ENCODE results near the gene UBXN2A.

UBXN2A gene

DNA sequence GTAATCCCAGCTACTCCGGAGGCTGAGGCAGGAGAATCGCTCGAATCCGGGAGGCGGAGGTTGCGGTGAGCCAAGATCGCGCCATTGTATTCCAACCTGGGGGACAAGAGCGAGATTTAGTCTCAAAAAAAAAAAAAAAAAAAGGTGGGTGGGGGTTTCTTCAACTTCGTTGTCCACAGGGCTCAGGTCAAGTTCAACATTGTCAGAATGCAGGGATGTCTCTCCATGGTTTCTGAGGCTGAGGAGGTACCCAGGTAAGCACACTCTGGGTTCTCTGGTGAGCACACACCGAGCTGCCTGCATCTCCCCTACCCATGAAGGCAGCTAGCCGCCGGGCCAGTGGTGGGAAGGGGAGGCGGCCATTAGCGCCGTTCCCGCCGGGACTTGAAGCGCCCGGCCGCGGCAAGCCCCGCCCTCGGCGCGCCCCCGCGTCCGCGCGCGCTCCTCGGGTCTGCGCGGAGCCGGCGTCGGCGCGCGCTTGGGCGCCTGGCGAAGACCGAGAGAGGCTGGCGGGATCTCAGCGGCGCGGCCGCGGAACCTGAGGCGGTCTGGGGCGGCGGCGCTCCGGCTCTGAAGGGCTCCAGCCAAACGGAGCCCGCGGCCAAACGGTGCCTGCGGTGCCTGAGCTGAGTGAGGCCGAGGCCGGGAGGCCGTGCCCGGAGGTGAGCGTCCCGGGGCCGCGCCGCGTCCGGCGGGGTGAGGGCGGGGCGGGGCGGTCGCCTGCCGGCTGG lies at the start of gene UBXN2A:
UBXN2A (plus strand) TSS at position 477 of the 731 bp plus-strand sequence. CDS start 17,852 bp downstream, outside the sequence.
- H3K27ac ChIP-seq (ENCODE audit: low read depth, low read length): peak within 1 kb of the TSS; percentile 87

GRCh38 chr2:23900133-23900532 lies 40.1 kb upstream of the UBXN2A start:
- H3K9me2 ChIP-seq (replicated peaks; ENCODE audit: insufficient read depth, low read length): no peaks in the 10 kb centered on the region
- H3K36me3 ChIP-seq (ENCODE audit: low read length): no peaks in the 10 kb centered on the region
- no peak overlapping the region for H3K9ac ChIP-seq (ENCODE audit: low read length)
- no peak overlapping the region for H3K4me2 ChIP-seq (ENCODE audit: low read depth, low read length, poor library complexity, severe bottlenecking)
- H3F3A ChIP-seq (ENCODE audit: insufficient read depth): peaks cover 3% of the 10 kb centered on the region; the same call in 1 of the 2 replicates
- TF ChIP-seq CTCF (IDR thresholded peaks at IDR 0.05; ENCODE audit: insufficient read depth, low read length, poor library complexity, severe bottlenecking): no peak
- TF ChIP-seq EZH2phosphoT487 (conservative IDR thresholded peaks at IDR 0.05; ENCODE audit: low read length): no peak
- no peak overlapping the region for H3K27ac ChIP-seq (ENCODE audit: low read depth, low read length)
- peaks cover 62% of the 10 kb centered on the region for H3K79me2 ChIP-seq (ENCODE audit: insufficient read depth, low read length)
- no peaks in the 10 kb centered on the region for H3K9me3 ChIP-seq (ENCODE audit: insufficient read depth, low read length)
- peaks cover 3% of the 10 kb centered on the region for H4K20me1 ChIP-seq (ENCODE audit: low read depth, low read length)
- H3K27me3 ChIP-seq (ENCODE audit: low read length): no peaks in the 10 kb centered on the region
- H3K4me3 ChIP-seq (ENCODE audit: insufficient read depth, low read length, poor library complexity, severe bottlenecking): no peak overlapping the region
- H2AFZ ChIP-seq (ENCODE audit: low read depth, low read length, severe bottlenecking): no peak overlapping the region

More for the DNA sequence above, at the start of gene UBXN2A:
- no peaks in the 10 kb centered on the region for H3K27me3 ChIP-seq (ENCODE audit: low read length)
- H3K79me2 ChIP-seq (ENCODE audit: insufficient read depth, low read length): peaks cover 42% of the 10 kb centered on the region
- H3K4me3 ChIP-seq (ENCODE audit: insufficient read depth, low read length, poor library complexity, severe bottlenecking): peak within 1 kb of the TSS; percentile 67
- no peaks in the 10 kb centered on the region for H3K9me2 ChIP-seq (replicated peaks; ENCODE audit: insufficient read depth, low read length)
- H3K9ac ChIP-seq (ENCODE audit: low read length): peak within 1 kb of the TSS; percentile 76
- H3K36me3 ChIP-seq (ENCODE audit: low read length): no peaks in the 10 kb centered on the region
- 0 out of 2 replicates have a peak, but pooled peaks cover 5% of the 10 kb centered on the region for H3F3A ChIP-seq (ENCODE audit: insufficient read depth)
- H2AFZ ChIP-seq (ENCODE audit: low read depth, low read length, severe bottlenecking): peak within 1 kb of the TSS; percentile 93
- H3K9me3 ChIP-seq (ENCODE audit: insufficient read depth, low read length): no peaks in the 10 kb centered on the region
- no peaks in the 10 kb centered on the region for H4K20me1 ChIP-seq (ENCODE audit: low read depth, low read length)
- no peak for TF ChIP-seq EZH2phosphoT487 (conservative IDR thresholded peaks at IDR 0.05; ENCODE audit: low read length)
- peak within 1 kb of the TSS; percentile 95 for H3K4me2 ChIP-seq (ENCODE audit: low read depth, low read length, poor library complexity, severe bottlenecking)

GRCh38 chr2:23900541-23901322 lies 39.5 kb upstream of the UBXN2A start:
- Histone ChIP-seq H3K27ac (ENCODE audit: low read depth, low read length) (no peak overlapping the region), H3K4me3 (ENCODE audit: insufficient read depth, low read length, poor library complexity, severe bottlenecking) (no peak overlapping the region), H3K9me3 (ENCODE audit: insufficient read depth, low read length) (no peaks in the 10 kb centered on the region), H3F3A (ENCODE audit: insufficient read depth) (no peaks in the 10 kb centered on the region; the same call in 1 of the 2 replicates), H2AFZ (ENCODE audit: low read depth, low read length, severe bottlenecking) (no peak overlapping the region), H3K4me2 (ENCODE audit: low read depth, low read length, poor library complexity, severe bottlenecking) (no peak overlapping the region), H3K9me2 (replicated peaks; ENCODE audit: insufficient read depth, low read length) (no peaks in the 10 kb centered on the region), H3K9ac (ENCODE audit: low read length) (no peak overlapping the region), H3K27me3 (ENCODE audit: low read length) (no peaks in the 10 kb centered on the region), H4K20me1 (ENCODE audit: low read depth, low read length) (peaks cover 3% of the 10 kb centered on the region), H3K36me3 (ENCODE audit: low read length) (no peaks in the 10 kb centered on the region), H3K79me2 (ENCODE audit: insufficient read depth, low read length) (peaks cover 67% of the 10 kb centered on the region)
- TF ChIP-seq EZH2phosphoT487 (conservative IDR thresholded peaks at IDR 0.05; ENCODE audit: low read length): no peak
- TF ChIP-seq CTCF (IDR thresholded peaks at IDR 0.05; ENCODE audit: insufficient read depth, low read length, poor library complexity, severe bottlenecking): no peak
